ENCODE results near the gene SLC6A19.

SLC6A19 gene

DNA sequence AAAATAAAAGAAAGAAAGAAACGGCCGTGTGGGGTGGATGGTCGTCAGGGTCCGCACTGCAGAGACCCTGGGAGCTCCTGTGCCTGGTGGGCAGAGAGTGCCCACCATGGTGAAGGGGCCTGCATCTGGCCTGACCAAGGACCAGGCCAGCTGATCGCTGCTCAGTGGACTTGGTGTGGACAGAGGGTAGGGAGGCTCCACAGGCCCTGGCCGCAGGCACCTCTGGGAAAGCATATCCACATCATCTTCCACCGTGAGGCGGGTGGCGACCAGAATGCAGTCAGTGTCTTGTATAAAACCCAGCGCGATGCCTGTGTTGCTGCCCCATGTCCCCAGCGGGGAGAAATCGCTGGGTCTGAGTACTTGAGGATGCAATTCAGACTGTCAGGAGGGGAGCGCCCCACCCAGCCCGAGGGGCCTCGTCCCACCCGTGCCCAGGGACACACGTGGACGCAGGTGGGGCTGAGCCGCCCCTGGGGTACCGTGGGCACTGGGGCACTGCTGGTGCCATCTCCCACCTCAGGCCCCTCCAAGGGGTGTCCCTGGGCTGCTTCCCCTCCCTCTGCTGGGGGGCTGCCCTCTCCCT lies 27.8 kb upstream of the SLC6A19 start:
- ChIA-PET POLR2A (no interaction called here), CTCF (interaction anchor here (0.7 to 4.9 kb wide), 14 partner anchors 9 to 481 kb away, joined by 3 to 52 read pairs (median 5); no protein-coding TSS in a partner anchor)
- H3K4me3 ChIP-seq (ENCODE audit: low read depth, low read length), result no peak overlapping the region
- TF ChIP-seq, protein P1, sequence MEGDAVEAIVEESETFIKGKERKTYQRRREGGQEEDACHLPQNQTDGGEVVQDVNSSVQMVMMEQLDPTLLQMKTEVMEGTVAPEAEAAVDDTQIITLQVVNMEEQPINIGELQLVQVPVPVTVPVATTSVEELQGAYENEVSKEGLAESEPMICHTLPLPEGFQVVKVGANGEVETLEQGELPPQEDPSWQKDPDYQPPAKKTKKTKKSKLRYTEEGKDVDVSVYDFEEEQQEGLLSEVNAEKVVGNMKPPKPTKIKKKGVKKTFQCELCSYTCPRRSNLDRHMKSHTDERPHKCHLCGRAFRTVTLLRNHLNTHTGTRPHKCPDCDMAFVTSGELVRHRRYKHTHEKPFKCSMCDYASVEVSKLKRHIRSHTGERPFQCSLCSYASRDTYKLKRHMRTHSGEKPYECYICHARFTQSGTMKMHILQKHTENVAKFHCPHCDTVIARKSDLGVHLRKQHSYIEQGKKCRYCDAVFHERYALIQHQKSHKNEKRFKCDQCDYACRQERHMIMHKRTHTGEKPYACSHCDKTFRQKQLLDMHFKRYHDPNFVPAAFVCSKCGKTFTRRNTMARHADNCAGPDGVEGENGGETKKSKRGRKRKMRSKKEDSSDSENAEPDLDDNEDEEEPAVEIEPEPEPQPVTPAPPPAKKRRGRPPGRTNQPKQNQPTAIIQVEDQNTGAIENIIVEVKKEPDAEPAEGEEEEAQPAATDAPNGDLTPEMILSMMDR (IDR thresholded peaks at IDR 0.05; ENCODE audit: insufficient read depth, low read length, missing control alignments), result no peak
- DNase-seq (ENCODE audit: low read depth, low spot score), result no peak

DNA sequence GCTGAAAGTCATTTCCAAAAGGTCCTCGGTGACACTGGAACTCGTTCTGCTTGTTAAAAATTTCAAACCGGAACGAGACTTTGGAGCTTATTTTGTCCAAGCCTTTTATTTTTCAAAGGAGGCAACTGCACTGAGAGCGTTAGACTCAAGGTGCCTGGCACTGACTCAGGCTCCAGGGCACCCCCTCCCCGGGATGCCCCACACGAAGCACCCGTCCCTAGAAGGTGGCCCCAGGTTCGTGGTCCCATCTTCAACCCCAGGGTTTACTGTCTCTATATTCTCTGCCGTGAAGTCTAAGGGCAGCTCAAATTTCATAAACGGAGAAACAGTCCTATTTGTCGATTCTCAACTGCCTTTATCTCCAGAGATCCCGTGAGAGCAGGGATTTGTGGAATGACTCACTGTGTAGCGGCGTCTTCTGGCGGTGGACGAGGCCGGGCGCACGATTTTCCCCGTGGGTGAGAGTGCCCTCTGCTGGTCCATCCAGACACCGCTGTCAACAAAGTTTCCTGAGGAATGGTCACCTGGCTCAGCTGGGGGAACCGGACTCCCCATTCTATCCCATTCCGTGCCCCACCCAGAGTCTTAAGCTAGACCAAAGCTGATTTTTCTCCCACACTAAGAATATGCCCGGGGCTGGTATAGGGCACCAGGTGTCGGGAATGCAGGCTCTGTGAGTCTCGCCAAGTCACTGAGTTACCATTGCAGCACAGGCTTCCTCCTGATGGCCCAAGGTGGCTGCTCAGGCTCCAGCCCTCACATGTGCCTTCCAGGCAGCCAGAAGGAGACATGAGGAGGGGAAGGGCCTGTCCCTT lies 27.1 kb upstream of the SLC6A19 start:
- ChIA-PET POLR2A (no interaction called here), CTCF (interaction anchor here (0.7 to 4.9 kb wide), 15 partner anchors 10 to 480 kb away, joined by 3 to 52 read pairs (median 4); no protein-coding TSS in a partner anchor)
- H3K4me3 ChIP-seq (ENCODE audit: low read depth, low read length), result no peak overlapping the region
- TF ChIP-seq, protein P1 (IDR thresholded peaks at IDR 0.05; ENCODE audit: insufficient read depth, low read length, missing control alignments), result peak; percentile 64
- no peak for DNase-seq (ENCODE audit: low read depth, low spot score)

DNA sequence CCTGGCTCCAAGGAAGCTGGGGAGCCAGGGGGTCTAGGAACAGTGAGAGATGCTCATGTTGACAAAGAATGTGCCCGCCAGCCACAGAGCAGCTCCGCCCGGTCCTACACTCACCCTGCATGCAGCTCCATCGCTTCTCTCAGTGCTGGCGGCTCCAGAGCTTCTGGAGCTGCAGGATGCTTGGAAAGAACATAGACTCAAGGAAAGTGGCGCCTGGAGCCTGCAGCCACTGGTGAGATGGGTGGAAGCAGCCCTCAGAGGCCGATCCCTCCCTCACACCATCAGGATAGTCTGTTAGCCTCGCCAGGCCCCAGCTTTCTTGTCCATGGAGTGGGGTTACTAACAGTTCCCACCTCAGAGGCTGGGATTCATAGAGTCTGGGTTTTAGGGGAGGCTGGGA lies 26.4 kb upstream of the SLC6A19 start:
- DNase-seq (ENCODE audit: low read depth, low spot score), result no peak
- TF ChIP-seq, protein P1 (IDR thresholded peaks at IDR 0.05; ENCODE audit: insufficient read depth, low read length, missing control alignments), result no peak
- POLR2A ChIA-PET, result no interaction called here
- no peak overlapping the region for H3K4me3 ChIP-seq (ENCODE audit: low read depth, low read length)
- CTCF ChIA-PET, result interaction anchor here (1.0 to 4.9 kb wide), 10 partner anchors 9 to 479 kb away, joined by 3 to 52 read pairs (median 8); no protein-coding TSS in a partner anchor

DNA sequence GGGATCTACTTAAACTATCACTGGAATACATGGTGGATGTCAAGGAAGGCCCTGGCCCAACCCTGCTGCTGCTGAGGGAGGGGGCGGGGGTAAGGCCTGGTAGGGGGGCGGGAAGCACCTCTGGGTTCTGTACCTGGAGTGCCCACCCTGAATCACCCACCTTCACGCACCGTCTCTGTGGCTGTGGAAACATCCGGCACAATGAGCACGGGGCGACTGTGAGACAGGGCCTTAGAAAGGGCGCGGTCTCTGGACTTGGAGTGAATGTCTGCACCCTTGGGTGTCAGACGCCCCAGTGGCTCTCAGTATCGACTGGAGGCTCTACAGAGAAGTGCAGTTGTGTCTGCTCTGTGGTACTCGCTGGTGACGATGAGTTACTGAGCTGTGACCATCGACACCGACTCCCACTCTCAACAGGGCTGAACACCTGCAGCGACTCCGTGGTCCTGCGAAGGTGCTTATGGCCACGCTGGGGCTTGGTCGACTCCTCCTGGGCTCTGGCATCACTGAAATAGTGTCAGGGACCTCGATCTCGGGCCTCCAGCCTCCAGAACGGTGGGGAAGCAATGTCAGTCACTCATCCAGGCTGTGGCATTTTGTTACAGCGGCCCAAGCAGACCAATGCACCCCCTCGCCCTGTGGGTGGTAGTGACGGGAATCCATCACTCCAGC lies 25.5 kb upstream of the SLC6A19 start:
- POLR2A ChIA-PET, result no interaction called here
- TF ChIP-seq, protein P1 (IDR thresholded peaks at IDR 0.05; ENCODE audit: insufficient read depth, low read length, missing control alignments), result no peak
- no peak for DNase-seq (ENCODE audit: low read depth, low spot score)
- CTCF ChIA-PET, result interaction anchor here (1.3 to 4.9 kb wide), 3 partner anchors 14 to 253 kb away, joined by 3 to 52 read pairs (median 17); no protein-coding TSS in a partner anchor
- H3K4me3 ChIP-seq (ENCODE audit: low read depth, low read length), result no peak overlapping the region

DNA sequence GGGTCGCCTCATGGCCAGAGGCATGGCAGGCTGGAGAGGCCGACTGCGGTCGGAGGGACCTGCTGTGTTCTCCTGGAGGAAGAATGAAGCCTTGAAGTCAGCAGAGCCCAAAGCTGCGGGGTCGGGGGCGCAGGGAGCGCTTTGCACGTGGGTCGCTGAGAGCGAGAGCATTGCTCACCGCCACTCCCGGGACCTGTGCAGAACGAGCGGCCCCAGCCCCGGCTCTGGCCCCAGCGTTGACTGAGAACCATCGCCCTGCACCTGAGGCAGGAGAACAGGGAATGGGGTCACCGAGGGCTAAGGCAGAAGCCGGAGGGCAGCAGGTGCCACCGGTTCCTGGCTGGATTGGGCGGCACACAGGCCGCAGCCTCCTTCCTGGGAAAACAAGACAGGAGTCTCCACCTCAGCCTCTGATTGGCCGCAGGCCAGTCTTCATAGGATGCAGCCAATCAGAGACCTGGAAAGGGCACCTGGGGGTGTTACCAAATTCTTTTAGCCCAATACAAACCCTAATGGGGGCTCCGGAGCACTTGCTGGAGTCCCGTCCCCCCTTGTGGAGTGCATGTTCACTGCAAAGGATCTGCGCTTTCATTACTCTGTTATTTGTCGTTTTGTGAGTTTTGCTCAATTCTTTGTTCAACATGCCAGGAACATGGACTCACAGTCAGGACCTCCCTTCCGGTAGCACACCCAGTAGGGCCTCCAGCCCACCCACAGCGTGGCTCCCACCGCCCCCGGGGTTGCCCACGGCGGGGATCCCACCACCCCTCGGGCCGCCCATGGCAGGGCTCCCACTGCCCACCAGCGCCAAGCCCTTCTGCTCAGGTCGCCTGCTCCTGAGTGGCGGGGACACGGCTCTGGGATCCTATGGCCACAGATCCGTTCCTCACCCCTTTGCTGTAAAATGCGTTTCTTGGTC lies 24.7 kb upstream of the SLC6A19 start:
- POLR2A ChIA-PET, result no interaction called here

More for the DNA sequence above, 24.7 kb upstream of the SLC6A19 start:
- no peak overlapping the region for H3K4me3 ChIP-seq (ENCODE audit: low read depth, low read length)
- DNase-seq (ENCODE audit: low read depth, low spot score), result no peak
- CTCF ChIA-PET, result interaction anchor here (0.7 kb wide), 1 partner anchor 253 kb away, joined by 3 read pairs; no protein-coding TSS in a partner anchor
- TF ChIP-seq, protein P1 (IDR thresholded peaks at IDR 0.05; ENCODE audit: insufficient read depth, low read length, missing control alignments), result no peak
